Sigmoid colon (tissue), 7 donors: ENCODE results near the gene DNAJC27. TPM values are rescaled to one million over a fixed set of nuclear protein-coding genes. Genes with fewer than 3 reads are reported as not detected.

ENCODE experiments used
- DNase-seq: peaks from one replicate; pipeline ENCODE4 v3.0.0-alpha.2; 2019
- H3K27ac ChIP-seq, 4 donors: fragments of 200-600 bp; sonication (generic); one replicate each; pipeline ENCODE4 v1.5.1; 2016 to 2019; ENCODE audit warnings: mild to moderate bottlenecking in 1 of 4
- H3K27me3 ChIP-seq, 3 donors: fragments of 200-600 bp; sonication (generic); one replicate each; pipeline ENCODE4 v1.5.1; 2019; ENCODE audit warnings: mild to moderate bottlenecking in 1 of 3
- H3K36me3 ChIP-seq, 4 donors: fragments of 200-600 bp; sonication (generic); one replicate each; pipeline ENCODE4 v1.5.1; 2016 to 2019
- H3K4me1 ChIP-seq, 4 donors: fragments of 200-600 bp; sonication (generic); one replicate each; pipeline ENCODE4 v1.5.1; 2017 to 2019
- H3K4me3 ChIP-seq, 4 donors: fragments of 200-600 bp; sonication (generic); one replicate each; pipeline ENCODE4 v1.5.1; 2017 to 2019; ENCODE audit warnings: mild to moderate bottlenecking in 2 of 4, moderate library complexity in 1 of 4
- H3K9me3 ChIP-seq, 4 donors: fragments of 200-600 bp in 3 of 4; sonication (generic) in 3 of 4; one replicate each; pipeline versions ENCODE4 v1.5.1 to v1.6.1; 2013 to 2019
- CTCF ChIP-seq, 4 experiments: fragments of 450-650 bp in 3 of 4; fragments of 200-600 bp in 1 of 4; IDR thresholded peaks; one replicate each; pipeline ENCODE4 v1.5.1; 2016 to 2019; ENCODE audit warnings: antibody characterized with exemption in 4 of 4, mild to moderate bottlenecking in 3 of 4, moderate library complexity in 2 of 4
- EP300 ChIP-seq, 4 donors: sonication (generic); formaldehyde crosslinking; IDR thresholded peaks; one replicate each; pipeline ENCODE4 v1.6.1; 2017; ENCODE audit warnings: antibody characterized with exemption in 4 of 4
- POLR2A ChIP-seq, 2 donors: fragments of 450-650 bp; IDR thresholded peaks; one replicate each; pipeline ENCODE4 v1.6.1; 2016; ENCODE audit warnings: antibody characterized with exemption in 2 of 2, mild to moderate bottlenecking in 2 of 2, moderate library complexity in 2 of 2
- POLR2AphosphoS5 ChIP-seq, 4 donors: sonication (generic); formaldehyde crosslinking; IDR thresholded peaks; one replicate each; pipeline ENCODE4 v1.6.1; 2017; ENCODE audit warnings: antibody characterized with exemption in 4 of 4
- WGBS, 2 donors: extraction: QIAGEN DNeasy Blood & Tissue Kit; methylation state at CpG; one replicate each; pipeline ENCODE4 v1.1.7; 2013; 5-methylcytosine and 5-hydroxymethylcytosine counted together
- intact Hi-C: fragments of 100-400 bp; cut with DNase I; formaldehyde crosslinking; loops from one replicate; pipeline ENCODE4 v1.15.1; 2023
- polyA plus RNA-seq, 3 donors: library from polyadenylated mRNA; stranded (reverse); fragments of 200-250 nt; gene quantifications; one replicate each; pipeline ENCODE4 v1.2.3, GENCODE V29; 2013
- total RNA-seq, 4 donors: library from RNA; depleted of rRNA; stranded (reverse); fragments of >200 nt; gene quantifications; one replicate each; pipeline ENCODE4 v1.1.0, GENCODE V29; 2016
- donor health status: healthy with polysubstance abuse.
- donor health status: Bipolar disorder and iron deficiency.
- donor health status: healthy.

Gene DNAJC27
- total and polyA plus RNA-seq, 7 donors, result 0.60 to 12.5 (median 6.3) TPM

- 87 to 90% methylated on average over 4 of the region's 4 CpGs for WGBS, 2 donors
- TF ChIP-seq CTCF (IDR thresholded peaks at IDR 0.05), result no peak
- Histone ChIP-seq H3K27me3 (no peaks in the 10 kb centered on the region), H3K27ac (peak overlapping the region; percentile 96 to 99 (median 98)), H3K4me3 (no peak overlapping the region), H3K4me1 (peaks cover 0 to 24% (median 12%) of the 10 kb centered on the region in 4 donors), H3K9me3 (no peaks in the 10 kb centered on the region), H3K36me3 (no peaks in the 10 kb centered on the region)
- no peak for DNase-seq
- intact Hi-C loops, result loop anchor here (5.0 kb wide), 1 partner anchor 68 kb away; the partner anchor contains the start of gene EFR3B
Measured at GRCh38 chr2:24973812-24974211, 2.1 kb upstream of the DNAJC27 start.

- intact Hi-C loops, result loop anchor here (5.0 kb wide), 1 partner anchor 70 kb away; the partner anchor contains the start of gene EFR3B
- H3K9me3 ChIP-seq, result no peaks in the 10 kb centered on the region
- DNase-seq, result peak; percentile 64
- H3K4me3 ChIP-seq, result peak overlapping the region; percentile 63 to 88 (median 76)
- TF ChIP-seq POLR2AphosphoS5 (IDR thresholded peaks at IDR 0.05), result peak in 1 of 4 donors; percentile 0
- no peak for TF ChIP-seq CTCF (IDR thresholded peaks at IDR 0.05)
- H3K27me3 ChIP-seq, result no peaks in the 10 kb centered on the region
- peaks cover 0 to 24% (median 12%) of the 10 kb centered on the region in 4 donors for H3K4me1 ChIP-seq
- H3K27ac ChIP-seq, result peak overlapping the region; percentile 96 to 99 (median 98)
- H3K36me3 ChIP-seq, result peaks cover 0 to 1% (median 0%) of the 10 kb centered on the region in 4 donors
- 0% methylated on average over 19 of the region's 19 CpGs for WGBS, 2 donors
Measured at GRCh38 chr2:24972315-24972961, 683 bp upstream of the DNAJC27 start.

- Histone ChIP-seq H3K4me1 (peaks cover 0 to 24% (median 12%) of the 10 kb centered on the region in 4 donors), H3K4me3 (peak overlapping the region; percentile 63 to 88 (median 76)), H3K27me3 (no peaks in the 10 kb centered on the region), H3K27ac (peak overlapping the region; percentile 96 to 99 (median 98)), H3K9me3 (no peaks in the 10 kb centered on the region), H3K36me3 (peaks cover 0 to 14% (median 5%) of the 10 kb centered on the region in 4 donors)
- no peak for DNase-seq
- 0 to 1% methylated on average over 23 of the region's 23 CpGs for WGBS, 2 donors
- TF ChIP-seq CTCF (IDR thresholded peaks at IDR 0.05) (no peak), EP300 (IDR thresholded peaks at IDR 0.05) (no peak), POLR2AphosphoS5 (IDR thresholded peaks at IDR 0.05) (no peak), POLR2A (IDR thresholded peaks at IDR 0.05) (no peak)
- intact Hi-C loops, result loop anchor here (2.0 to 5.0 kb wide), 2 partner anchors 50 to 71 kb away; partner anchors contain the start of genes ADCY3 and EFR3B
Measured at GRCh38 chr2:24971286-24971535, 544 bp downstream of the DNAJC27 start.

GRCh38 chr2:24970483-24971285, 1.1 kb downstream of the DNAJC27 start:
- H3K4me1 ChIP-seq, result peaks cover 0 to 24% (median 11%) of the 10 kb centered on the region in 4 donors
- peaks cover 0 to 19% (median 8%) of the 10 kb centered on the region in 4 donors for H3K36me3 ChIP-seq
- WGBS, 2 donors, result 68 to 69% methylated on average over 27 of the region's 27 CpGs
- H3K27ac ChIP-seq, result peak overlapping the region; percentile 96 to 99 (median 98)
- H3K27me3 ChIP-seq, result no peaks in the 10 kb centered on the region
- H3K4me3 ChIP-seq, result peak overlapping the region; percentile 63 to 88 (median 76)
- no peaks in the 10 kb centered on the region for H3K9me3 ChIP-seq
- no peak for TF ChIP-seq POLR2AphosphoS5 (IDR thresholded peaks at IDR 0.05)
- no peak for TF ChIP-seq EP300 (IDR thresholded peaks at IDR 0.05)
- no peak for TF ChIP-seq CTCF (IDR thresholded peaks at IDR 0.05)
- TF ChIP-seq POLR2A (IDR thresholded peaks at IDR 0.05), result no peak
- DNase-seq, result peak; percentile 65
- intact Hi-C loops, result loop anchor here (2.0 to 5.0 kb wide), 2 partner anchors 50 to 72 kb away; partner anchors contain the start of genes ADCY3 and EFR3B
